HepG2 (cell line): Measurements from ENCODE around the gene GTF2A1L. TPM values are rescaled to one million over a fixed set of nuclear protein-coding genes. Genes with fewer than 3 reads are reported as not detected.

Experiments
- ATAC-seq: fragments of 200-7000 bp; cut with Tn5 transposase; 3 replicates; pipeline ENCODE4 v1.9.1; 2020; ENCODE audit warnings: mild to moderate bottlenecking, moderate library complexity
- BruUV-seq: library from RNA; stranded (reverse); fragments of 400-500 nt; replicated peaks from 2 replicates; lab custom pipeline; 2021; lab: Mats Ljungman, UMichigan
- CTCF ChIA-PET: fragments of 300-600 bp; formaldehyde crosslinking; extraction: SDS; loops from one replicate; lab custom pipeline; 2021; ENCODE audit warnings: low total read pairs, inconsistent platforms, low intra/inter-chr PET ratio; lab: Yijun Ruan, JAX
- POLR2A ChIA-PET: fragments of 350-600 bp; sonication (Branson Sonifier 250); formaldehyde crosslinking; loops from one replicate; lab custom pipeline; 2020; ENCODE audit warnings: antibody characterized with exemption, inconsistent platforms; lab: Yijun Ruan, JAX
- DNase-seq: peaks from one replicate; pipeline ENCODE4 v3.0.0-alpha.2; 2015; ENCODE audit warnings: low spot score
- FAIRE-seq: peaks from 3 replicates; lab custom pipeline; 2011; peaks lifted over from hg19 to GRCh38; lab: Jason Lieb, UNC
- H2AFZ ChIP-seq: one replicate; pipeline ENCODE4 v1.6.1; 2011; ENCODE audit warnings: low read length, inconsistent platforms
- H3K27ac ChIP-seq: fragments of 300-600 bp; 3 replicates; pipeline ENCODE4 v1.8.0; 2011; ENCODE audit warnings: mixed run types, mild to moderate bottlenecking, mixed read lengths, low read length, inconsistent platforms; ENCODE audit not compliant: insufficient read depth; ENCODE audit errors: extremely low read length
- H3K27me3 ChIP-seq, 2 experiments: fragments of 200-600 bp in 1 of 2; 2 replicates in 1 of 2; 3 replicates in 1 of 2; pipeline versions ENCODE4 v1.6.0 to v1.8.0; 2011; ENCODE audit warnings: low read length in 2 of 2, mild to moderate bottlenecking in 2 of 2, moderate library complexity in 2 of 2, inconsistent platforms in 1 of 2; ENCODE audit not compliant: insufficient read depth in 2 of 2, control insufficient read depth in 1 of 2
- H3K36me3 ChIP-seq, 2 experiments: fragments of 200-600 bp in 1 of 2; replicated peaks in 1 of 2; 2 replicates in 1 of 2; 3 replicates in 1 of 2; pipeline versions ENCODE4 v1.5.1 to v1.8.0; 2011; ENCODE audit warnings: low read length in 2 of 2, inconsistent platforms in 1 of 2; ENCODE audit not compliant: insufficient read depth in 2 of 2, control insufficient read depth in 1 of 2
- H3K4me1 ChIP-seq: 2 replicates; pipeline ENCODE4 v1.5.1; 2012; ENCODE audit warnings: low read length, inconsistent platforms; ENCODE audit not compliant: insufficient read depth
- H3K4me2 ChIP-seq: 2 replicates; pipeline ENCODE4 v1.6.0; 2011; ENCODE audit warnings: low read depth, low read length, inconsistent platforms
- H3K4me3 ChIP-seq, 3 experiments: fragments of 200-600 bp in 1 of 3; sonication (generic), shearing (Covaris generic) in 1 of 3; replicated peaks in 1 of 3; 2 replicates each; pipeline ENCODE4 v1.5.1; 2011 to 2016; ENCODE audit warnings: low read length in 3 of 3, inconsistent platforms in 2 of 3, low read depth in 2 of 3, mild to moderate bottlenecking in 2 of 3, control low read depth in 1 of 3, mixed read lengths in 1 of 3; ENCODE audit not compliant: insufficient read depth in 1 of 3
- H3K79me2 ChIP-seq: one replicate; pipeline ENCODE4 v1.6.1; 2011; ENCODE audit warnings: low read length, inconsistent platforms; ENCODE audit not compliant: insufficient read depth
- H3K9ac ChIP-seq: 2 replicates; pipeline ENCODE4 v1.6.0; 2011; ENCODE audit warnings: mild to moderate bottlenecking, low read depth, low read length, inconsistent platforms; ENCODE audit not compliant: insufficient read depth
- H3K9me3 ChIP-seq: 2 replicates; pipeline ENCODE4 v1.5.1; 2012; ENCODE audit warnings: mild to moderate bottlenecking, low read length
- H4K20me1 ChIP-seq: 2 replicates; pipeline ENCODE4 v1.6.0; 2011; ENCODE audit warnings: inconsistent platforms, mild to moderate bottlenecking, low read length, moderate library complexity; ENCODE audit not compliant: insufficient read depth
- CBX2 ChIP-seq, 2 experiments: fragments of 200-600 bp in 1 of 2; sonication (generic); formaldehyde crosslinking in 1 of 2; IDR thresholded peaks; 2 replicates each; pipeline versions ENCODE4 v1.7.0 to v1.8.1; 2018 to 2022; ENCODE audit warnings: low read depth in 2 of 2, low read length in 1 of 2, mild to moderate bottlenecking in 1 of 2, missing genetic modification reagents in 1 of 2
- ELF1 ChIP-seq: sonication (generic); formaldehyde crosslinking; IDR thresholded peaks from 2 replicates; pipeline ENCODE4 v1.4.0; 2020; ENCODE audit warnings: missing genetic modification reagents
- HHEX ChIP-seq: IDR thresholded peaks from 2 replicates; pipeline ENCODE4 v1.6.1; 2016; ENCODE audit warnings: control low read depth
- KDM3A ChIP-seq: IDR thresholded peaks from 2 replicates; pipeline ENCODE4 v1.6.1; 2018; ENCODE audit warnings: low read depth, missing compliant biosample characterization
- NAIF1 ChIP-seq: sonication (generic); formaldehyde crosslinking; IDR thresholded peaks from 2 replicates; pipeline ENCODE4 v1.5.0; 2020; ENCODE audit warnings: mild to moderate bottlenecking, missing genetic modification reagents, borderline replicate concordance
- NKX3-1 ChIP-seq: sonication (generic); formaldehyde crosslinking; IDR thresholded peaks from 2 replicates; pipeline ENCODE4 v1.5.0; 2020; ENCODE audit warnings: missing genetic modification reagents
- PRPF4 ChIP-seq: fragments of 200-400 bp; formaldehyde crosslinking; IDR thresholded peaks from 2 replicates; pipeline ENCODE4 v1.6.1; 2016; ENCODE audit warnings: low read length, low read depth; ENCODE audit not compliant: poor library complexity, severe bottlenecking
- PTBP1 ChIP-seq: fragments of 200-400 bp; formaldehyde crosslinking; IDR thresholded peaks from 2 replicates; pipeline ENCODE4 v1.6.1; 2018; ENCODE audit warnings: low read length, low read depth; ENCODE audit not compliant: poor library complexity, severe bottlenecking
- SMYD3 ChIP-seq: sonication (generic); formaldehyde crosslinking; IDR thresholded peaks from 2 replicates; pipeline ENCODE4 v1.8.1; 2023; ENCODE audit warnings: mild to moderate bottlenecking, missing genetic modification reagents
- SNRNP70 ChIP-seq: fragments of 200-400 bp; formaldehyde crosslinking; IDR thresholded peaks from 2 replicates; pipeline ENCODE4 v1.6.1; 2017; ENCODE audit warnings: mild to moderate bottlenecking, low read depth, low read length, moderate library complexity
- ZNF468 ChIP-seq: sonication (generic); formaldehyde crosslinking; IDR thresholded peaks from 2 replicates; pipeline ENCODE4 v1.8.0; 2022; ENCODE audit warnings: mild to moderate bottlenecking, moderate library complexity, missing genetic modification reagents
- ZNF564 ChIP-seq: sonication (generic); formaldehyde crosslinking; IDR thresholded peaks from 2 replicates; pipeline ENCODE4 v1.8.1; 2023; ENCODE audit warnings: mild to moderate bottlenecking, missing genetic modification reagents
- ZSCAN22 ChIP-seq: sonication (generic); formaldehyde crosslinking; IDR thresholded peaks from 2 replicates; pipeline ENCODE4 v1.4.0; 2020; ENCODE audit warnings: mild to moderate bottlenecking, missing genetic modification reagents
- in situ Hi-C: cut with HindIII; loops from 2 replicates; pipeline ENCODE4 v1.10.0; 2017; ENCODE audit warnings: low pct_unique_long_range_greater_than_20kb; ENCODE audit not compliant: extremely low pct_ligation_motif_present
- intact Hi-C: fragments of 100-400 bp; cut with micrococcal nuclease; formaldehyde crosslinking; loops from one replicate; pipeline ENCODE4 v1.10.0; 2022; ENCODE audit not compliant: unreplicated experiment
- polyA plus RNA-seq, 8 experiments: library from polyadenylated mRNA; depleted of rRNA in 3 of 8; stranded (reverse) in 7 of 8; unstranded in 1 of 8; fragments of >200 nt; fragmentation: Illumina TruSeq in 4 of 8; extraction: Trizol in 4 of 8; gene quantifications; 2 replicates each; pipeline versions ENCODE4 v1.2.1 to v1.2.3, GENCODE V29; 2011 to 2016; ENCODE audit warnings: low read depth in 4 of 8, missing spikeins in 1 of 8, mixed read lengths in 1 of 8; ENCODE audit not compliant: insufficient read depth in 1 of 8
- total RNA-seq, 5 experiments: library from RNA; depleted of rRNA; stranded (reverse); fragments of >200 nt; fragmentation: Illumina TruSeq; extraction: Trizol; gene quantifications; 2 replicates each; pipeline ENCODE4 v1.2.3, GENCODE V29; 2016; ENCODE audit warnings: low read depth in 1 of 5
- TF ChIP-seq, protein P1 (sequence below): sonication (generic); formaldehyde crosslinking; IDR thresholded peaks from 2 replicates; pipeline ENCODE4 v1.5.0; 2020; ENCODE audit warnings: mild to moderate bottlenecking, missing genetic modification reagents
- TF ChIP-seq, protein P2 (sequence below): sonication (generic); formaldehyde crosslinking; IDR thresholded peaks from 2 replicates; pipeline ENCODE4 v1.4.0; 2020; ENCODE audit warnings: low read depth, missing genetic modification reagents

GTF2A1L gene
- total and polyA plus RNA-seq, 2 of the 13 experiments (the other 11 are each of a cell fraction or from before 2014, with no cell fraction given) = not detected

DNA sequence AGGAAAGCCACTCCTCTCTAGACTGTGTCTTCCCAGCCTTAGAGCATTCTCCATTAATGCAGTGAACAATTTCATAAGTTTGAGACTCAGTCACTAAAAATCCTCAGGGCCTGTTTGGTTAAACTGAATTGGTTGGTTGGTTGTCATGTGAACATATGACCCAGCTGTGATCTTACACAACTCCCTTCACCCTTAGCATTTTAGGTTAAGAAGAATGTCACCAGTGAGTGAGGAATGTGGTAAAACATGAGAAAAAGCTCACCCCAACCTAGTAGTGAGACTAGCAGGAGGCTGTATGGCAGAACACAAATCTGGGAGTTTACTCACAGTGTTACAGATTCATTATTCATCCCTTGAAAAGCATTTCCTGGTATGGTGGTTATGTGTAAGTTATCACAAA lies 105.5 kb downstream of the GTF2A1L start:
- Histone ChIP-seq H3K4me1 (no peaks in the 10 kb centered on the region), H4K20me1 (no peaks in the 10 kb centered on the region), H3K4me2 (no peak overlapping the region), H2AFZ (no peak overlapping the region), H3K9me3 (no peaks in the 10 kb centered on the region), H3K27ac (no peak overlapping the region), H3K36me3 (no peaks in the 10 kb centered on the region), H3K4me3 (no peak overlapping the region), H3K79me2 (no peaks in the 10 kb centered on the region), H3K27me3 (peaks cover 0 to 4% of the 10 kb centered on the region in 2 experiments; a peak in 1 of 5 replicates), H3K9ac (no peak overlapping the region)
- intact Hi-C loops (no loop called here), in situ Hi-C loops (loop anchor here (10.0 kb wide), 1 partner anchor 118 kb away; no protein-coding TSS in a partner anchor)
- TF ChIP-seq NAIF1 (CRISPR knock-in tag) = no peak
- TF ChIP-seq KDM3A (CRISPR knock-in tag) = no peak
- TF ChIP-seq NKX3-1 = no peak
- TF ChIP-seq, protein P1, sequence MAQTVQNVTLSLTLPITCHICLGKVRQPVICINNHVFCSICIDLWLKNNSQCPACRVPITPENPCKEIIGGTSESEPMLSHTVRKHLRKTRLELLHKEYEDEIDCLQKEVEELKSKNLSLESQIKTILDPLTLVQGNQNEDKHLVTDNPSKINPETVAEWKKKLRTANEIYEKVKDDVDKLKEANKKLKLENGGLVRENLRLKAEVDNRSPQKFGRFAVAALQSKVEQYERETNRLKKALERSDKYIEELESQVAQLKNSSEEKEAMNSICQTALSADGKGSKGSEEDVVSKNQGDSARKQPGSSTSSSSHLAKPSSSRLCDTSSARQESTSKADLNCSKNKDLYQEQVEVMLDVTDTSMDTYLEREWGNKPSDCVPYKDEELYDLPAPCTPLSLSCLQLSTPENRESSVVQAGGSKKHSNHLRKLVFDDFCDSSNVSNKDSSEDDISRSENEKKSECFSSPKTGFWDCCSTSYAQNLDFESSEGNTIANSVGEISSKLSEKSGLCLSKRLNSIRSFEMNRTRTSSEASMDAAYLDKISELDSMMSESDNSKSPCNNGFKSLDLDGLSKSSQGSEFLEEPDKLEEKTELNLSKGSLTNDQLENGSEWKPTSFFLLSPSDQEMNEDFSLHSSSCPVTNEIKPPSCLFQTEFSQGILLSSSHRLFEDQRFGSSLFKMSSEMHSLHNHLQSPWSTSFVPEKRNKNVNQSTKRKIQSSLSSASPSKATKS (CRISPR knock-in tag) = no peak
- TF ChIP-seq ZNF468 (CRISPR knock-in tag) = no peak
- TF ChIP-seq SMYD3 (CRISPR knock-in tag) = no peak
- TF ChIP-seq, protein P2, sequence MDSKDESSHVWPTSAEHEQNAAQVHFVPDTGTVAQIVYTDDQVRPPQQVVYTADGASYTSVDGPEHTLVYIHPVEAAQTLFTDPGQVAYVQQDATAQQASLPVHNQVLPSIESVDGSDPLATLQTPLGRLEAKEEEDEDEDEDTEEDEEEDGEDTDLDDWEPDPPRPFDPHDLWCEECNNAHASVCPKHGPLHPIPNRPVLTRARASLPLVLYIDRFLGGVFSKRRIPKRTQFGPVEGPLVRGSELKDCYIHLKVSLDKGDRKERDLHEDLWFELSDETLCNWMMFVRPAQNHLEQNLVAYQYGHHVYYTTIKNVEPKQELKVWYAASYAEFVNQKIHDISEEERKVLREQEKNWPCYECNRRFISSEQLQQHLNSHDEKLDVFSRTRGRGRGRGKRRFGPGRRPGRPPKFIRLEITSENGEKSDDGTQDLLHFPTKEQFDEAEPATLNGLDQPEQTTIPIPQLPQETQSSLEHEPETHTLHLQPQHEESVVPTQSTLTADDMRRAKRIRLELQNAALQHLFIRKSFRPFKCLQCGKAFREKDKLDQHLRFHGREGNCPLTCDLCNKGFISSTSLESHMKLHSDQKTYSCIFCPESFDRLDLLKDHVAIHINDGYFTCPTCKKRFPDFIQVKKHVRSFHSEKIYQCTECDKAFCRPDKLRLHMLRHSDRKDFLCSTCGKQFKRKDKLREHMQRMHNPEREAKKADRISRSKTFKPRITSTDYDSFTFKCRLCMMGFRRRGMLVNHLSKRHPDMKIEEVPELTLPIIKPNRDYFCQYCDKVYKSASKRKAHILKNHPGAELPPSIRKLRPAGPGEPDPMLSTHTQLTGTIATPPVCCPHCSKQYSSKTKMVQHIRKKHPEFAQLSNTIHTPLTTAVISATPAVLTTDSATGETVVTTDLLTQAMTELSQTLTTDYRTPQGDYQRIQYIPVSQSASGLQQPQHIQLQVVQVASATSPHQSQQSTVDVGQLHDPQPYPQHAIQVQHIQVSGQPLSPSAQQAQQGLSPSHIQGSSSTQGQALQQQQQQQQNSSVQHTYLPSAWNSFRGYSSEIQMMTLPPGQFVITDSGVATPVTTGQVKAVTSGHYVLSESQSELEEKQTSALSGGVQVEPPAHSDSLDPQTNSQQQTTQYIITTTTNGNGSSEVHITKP (CRISPR knock-in tag) = no peak
- no peak for TF ChIP-seq SNRNP70
- TF ChIP-seq CBX2 (IDR thresholded peaks at IDR 0.05; ENCODE audit: low read depth, low read length) = no peak
- TF ChIP-seq CBX2 (CRISPR knock-in tag; IDR thresholded peaks at IDR 0.05; ENCODE audit: low read depth) = no peak
- no peak for TF ChIP-seq HHEX
- no peak for TF ChIP-seq PTBP1
- no peak for TF ChIP-seq ZNF564
- no peak for TF ChIP-seq ZSCAN22 (CRISPR knock-in tag)
- TF ChIP-seq ELF1 (CRISPR knock-in tag) = no peak
- no peak for TF ChIP-seq PRPF4
- no peak for DNase-seq
- ATAC-seq = no peak
- ChIA-PET CTCF (no interaction called here), POLR2A (no interaction called here)
- no peak for FAIRE-seq
- BruUV-seq = no TSS peak
